HEK293 (cell line): ENCODE measurements around the gene GHRH.

Source experiments
- CTCF ChIA-PET: fragments of 350-600 bp; formaldehyde crosslinking; extraction: SDS; loops from one replicate; lab custom pipeline; 2021; ENCODE audit warnings: antibody characterized with exemption; lab: Yijun Ruan, JAX
- POLR2A ChIA-PET: fragments of 300-600 bp; formaldehyde crosslinking; extraction: SDS; loops from one replicate; lab custom pipeline; 2020; ENCODE audit warnings: antibody characterized with exemption, inconsistent platforms; lab: Yijun Ruan, JAX
- H3K27ac ChIP-seq: fragments of 200-500 bp; sonication (Bioruptor generic); 2 replicates; pipeline ENCODE4 v1.5.1; 2014; ENCODE audit warnings: low read depth, low read length, control low read depth, inconsistent platforms; ENCODE audit errors: extremely low read depth
- H3K36me3 ChIP-seq, 2 experiments: fragments of 200-500 bp in 1 of 2; sonication (Bioruptor generic) in 1 of 2; 1 replicate in 1 of 2; 2 replicates in 1 of 2; pipeline ENCODE4 v1.5.1; 2014 to 2017; ENCODE audit warnings: inconsistent platforms in 2 of 2, low read length in 2 of 2; ENCODE audit not compliant: control insufficient read depth in 2 of 2, insufficient read depth in 1 of 2
- H3K4me1 ChIP-seq: fragments of 200-500 bp; sonication (Bioruptor generic); 2 replicates; pipeline ENCODE4 v1.5.1; 2014; ENCODE audit warnings: mild to moderate bottlenecking, low read length, inconsistent platforms; ENCODE audit not compliant: control insufficient read depth, insufficient read depth
- H3K4me3 ChIP-seq: 2 replicates; pipeline ENCODE4 v1.5.1; 2011; ENCODE audit warnings: low read depth, mild to moderate bottlenecking, control low read depth, low read length, moderate library complexity
- H3K9me3 ChIP-seq: fragments of 200-500 bp; sonication (Bioruptor generic); 2 replicates; pipeline ENCODE4 v1.5.1; 2014; ENCODE audit warnings: low read depth, low read length, inconsistent platforms; ENCODE audit not compliant: control insufficient read depth, insufficient read depth
- FEZF1 ChIP-seq: fragments of 450-650 bp; formaldehyde crosslinking; IDR thresholded peaks from 2 replicates; pipeline ENCODE4 v1.5.1; 2016; ENCODE audit warnings: missing biosample characterization, missing genetic modification characterization
- GLIS2 ChIP-seq: fragments of 450-650 bp; formaldehyde crosslinking; IDR thresholded peaks from 2 replicates; pipeline ENCODE4 v1.5.1; 2016; ENCODE audit warnings: missing biosample characterization, missing genetic modification characterization
- WT1 ChIP-seq: fragments of 450-650 bp; formaldehyde crosslinking; IDR thresholded peaks from 2 replicates; pipeline ENCODE4 v1.5.1; 2016; ENCODE audit warnings: missing biosample characterization, missing genetic modification characterization
- ZBTB20 ChIP-seq: fragments of 450-650 bp; formaldehyde crosslinking; IDR thresholded peaks from 2 replicates; pipeline ENCODE4 v1.5.1; 2016; ENCODE audit warnings: missing biosample characterization, missing genetic modification characterization
- ZBTB48 ChIP-seq: fragments of 450-650 bp; formaldehyde crosslinking; IDR thresholded peaks from 2 replicates; pipeline ENCODE4 v1.5.1; 2016; ENCODE audit warnings: missing biosample characterization, missing genetic modification characterization
- ZBTB8A ChIP-seq: fragments of 450-650 bp; formaldehyde crosslinking; IDR thresholded peaks from 2 replicates; pipeline ENCODE4 v1.5.1; 2016; ENCODE audit warnings: missing biosample characterization, missing genetic modification characterization
- ZEB2 ChIP-seq: fragments of 450-650 bp; formaldehyde crosslinking; IDR thresholded peaks from 2 replicates; pipeline ENCODE4 v1.5.1; 2016; ENCODE audit warnings: missing biosample characterization, missing genetic modification characterization
- ZNF155 ChIP-seq: fragments of 450-650 bp; formaldehyde crosslinking; IDR thresholded peaks from 2 replicates; pipeline ENCODE4 v1.5.1; 2016; ENCODE audit warnings: missing biosample characterization, missing genetic modification characterization
- ZNF16 ChIP-seq: fragments of 450-650 bp; formaldehyde crosslinking; IDR thresholded peaks from 2 replicates; pipeline ENCODE4 v1.5.1; 2016; ENCODE audit warnings: low read depth, missing biosample characterization, missing genetic modification characterization
- ZNF24 ChIP-seq: fragments of 450-650 bp; formaldehyde crosslinking; IDR thresholded peaks from 2 replicates; pipeline ENCODE4 v1.5.1; 2016; ENCODE audit warnings: missing biosample characterization, missing genetic modification characterization
- ZNF530 ChIP-seq: fragments of 450-650 bp; formaldehyde crosslinking; IDR thresholded peaks from 2 replicates; pipeline ENCODE4 v1.5.1; 2016; ENCODE audit warnings: low read depth, missing biosample characterization, missing genetic modification characterization
- ZNF624 ChIP-seq: fragments of 450-650 bp; formaldehyde crosslinking; IDR thresholded peaks from 2 replicates; pipeline ENCODE4 v1.5.1; 2017; ENCODE audit warnings: missing biosample characterization, missing genetic modification characterization
- ZNF677 ChIP-seq: fragments of 450-650 bp; IDR thresholded peaks from 2 replicates; pipeline ENCODE4 v1.5.0; 2018; ENCODE audit warnings: missing biosample characterization, mild to moderate bottlenecking, missing genetic modification characterization, moderate library complexity
- TF ChIP-seq, protein P1 (sequence below): fragments of 450-650 bp; formaldehyde crosslinking; IDR thresholded peaks from 2 replicates; pipeline ENCODE4 v1.5.1; 2016; ENCODE audit warnings: missing biosample characterization, missing genetic modification characterization
- TF ChIP-seq, protein P2 (sequence below): fragments of 450-650 bp; formaldehyde crosslinking; IDR thresholded peaks from 2 replicates; pipeline ENCODE4 v1.5.1; 2017; ENCODE audit warnings: missing biosample characterization, missing genetic modification characterization
- TF ChIP-seq, protein P3 (sequence below): fragments of 450-650 bp; IDR thresholded peaks from 2 replicates; pipeline ENCODE4 v1.5.1; 2018; ENCODE audit warnings: missing biosample characterization, mild to moderate bottlenecking, missing genetic modification characterization
- TF ChIP-seq, protein P4 (sequence below): fragments of 450-650 bp; formaldehyde crosslinking; IDR thresholded peaks from 2 replicates; pipeline ENCODE4 v1.5.1; 2017; ENCODE audit warnings: missing biosample characterization, missing genetic modification characterization
- TF ChIP-seq, protein P5 (sequence below): fragments of 450-650 bp; formaldehyde crosslinking; IDR thresholded peaks from 2 replicates; pipeline ENCODE4 v1.5.1; 2016; ENCODE audit warnings: missing biosample characterization, missing genetic modification characterization
- TF ChIP-seq, protein P6 (sequence below): fragments of 450-650 bp; IDR thresholded peaks from 2 replicates; pipeline ENCODE4 v1.5.1; 2018; ENCODE audit warnings: missing biosample characterization, missing genetic modification characterization

Gene GHRH

DNA sequence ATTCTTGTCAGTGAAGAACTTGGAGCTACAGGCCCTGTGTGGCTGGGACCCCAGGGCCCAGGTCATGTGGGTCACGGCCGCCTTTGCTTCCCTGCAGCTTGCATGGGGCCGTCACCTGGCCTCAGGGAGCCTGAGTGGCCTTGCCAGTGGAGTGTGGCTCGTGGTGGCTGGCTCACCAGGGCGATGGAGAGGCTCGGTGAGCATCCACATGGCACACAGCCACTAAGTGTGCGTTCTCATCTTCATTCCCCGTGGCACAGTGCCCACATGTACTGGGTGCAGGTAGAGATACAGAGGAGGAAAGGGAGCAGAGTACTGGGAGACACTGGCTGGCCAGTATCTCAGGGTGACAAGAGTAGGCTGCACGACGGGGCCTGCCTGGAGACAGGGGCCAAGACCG lies 49.3 kb upstream of the GHRH start (continued):
- no peak for TF ChIP-seq ZBTB8A (tag by site-specific recombination)
- TF ChIP-seq, protein P1, sequence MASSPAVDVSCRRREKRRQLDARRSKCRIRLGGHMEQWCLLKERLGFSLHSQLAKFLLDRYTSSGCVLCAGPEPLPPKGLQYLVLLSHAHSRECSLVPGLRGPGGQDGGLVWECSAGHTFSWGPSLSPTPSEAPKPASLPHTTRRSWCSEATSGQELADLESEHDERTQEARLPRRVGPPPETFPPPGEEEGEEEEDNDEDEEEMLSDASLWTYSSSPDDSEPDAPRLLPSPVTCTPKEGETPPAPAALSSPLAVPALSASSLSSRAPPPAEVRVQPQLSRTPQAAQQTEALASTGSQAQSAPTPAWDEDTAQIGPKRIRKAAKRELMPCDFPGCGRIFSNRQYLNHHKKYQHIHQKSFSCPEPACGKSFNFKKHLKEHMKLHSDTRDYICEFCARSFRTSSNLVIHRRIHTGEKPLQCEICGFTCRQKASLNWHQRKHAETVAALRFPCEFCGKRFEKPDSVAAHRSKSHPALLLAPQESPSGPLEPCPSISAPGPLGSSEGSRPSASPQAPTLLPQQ: no peak
- no peak for TF ChIP-seq FEZF1 (tag by site-specific recombination)

DNA sequence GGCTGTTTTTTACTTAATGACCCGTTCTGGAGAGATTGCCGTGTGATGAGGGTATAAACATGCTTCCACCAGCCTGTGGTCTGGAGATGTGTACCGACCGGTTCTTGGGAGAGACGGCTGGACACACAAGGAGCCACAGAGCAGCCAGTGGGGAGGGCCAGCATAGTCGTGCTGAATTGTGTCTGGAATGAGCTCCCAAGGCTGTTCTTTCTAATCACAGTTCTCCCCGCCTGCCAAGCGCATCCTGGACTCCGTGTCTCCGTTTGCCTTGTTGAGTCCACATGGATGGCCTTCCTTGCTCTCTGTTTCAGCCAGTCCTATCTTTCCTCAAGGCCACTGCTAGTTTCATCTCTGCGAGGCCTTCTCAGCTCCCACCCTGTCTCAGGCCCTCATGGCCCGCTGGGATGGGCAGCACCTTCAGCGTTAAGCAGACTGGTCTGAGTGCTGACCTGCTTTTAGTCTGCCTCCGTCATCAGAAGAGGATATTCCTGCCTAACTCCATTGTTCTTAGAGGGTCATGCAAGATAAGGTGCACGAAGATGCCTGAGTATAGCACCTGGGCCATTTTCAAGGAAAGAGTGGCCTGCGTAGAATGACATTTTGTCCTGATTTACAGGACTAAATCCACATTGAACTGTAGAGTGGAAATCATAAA lies 48.4 kb upstream of the GHRH start:
- no peak overlapping the region for H3K4me3 ChIP-seq
- H3K36me3 ChIP-seq: peaks cover 0 to 41% of the 10 kb centered on the region in 2 experiments; a peak in 2 of 3 replicates
- no peak for TF ChIP-seq ZNF24 (tag by site-specific recombination)
- TF ChIP-seq, protein P2, sequence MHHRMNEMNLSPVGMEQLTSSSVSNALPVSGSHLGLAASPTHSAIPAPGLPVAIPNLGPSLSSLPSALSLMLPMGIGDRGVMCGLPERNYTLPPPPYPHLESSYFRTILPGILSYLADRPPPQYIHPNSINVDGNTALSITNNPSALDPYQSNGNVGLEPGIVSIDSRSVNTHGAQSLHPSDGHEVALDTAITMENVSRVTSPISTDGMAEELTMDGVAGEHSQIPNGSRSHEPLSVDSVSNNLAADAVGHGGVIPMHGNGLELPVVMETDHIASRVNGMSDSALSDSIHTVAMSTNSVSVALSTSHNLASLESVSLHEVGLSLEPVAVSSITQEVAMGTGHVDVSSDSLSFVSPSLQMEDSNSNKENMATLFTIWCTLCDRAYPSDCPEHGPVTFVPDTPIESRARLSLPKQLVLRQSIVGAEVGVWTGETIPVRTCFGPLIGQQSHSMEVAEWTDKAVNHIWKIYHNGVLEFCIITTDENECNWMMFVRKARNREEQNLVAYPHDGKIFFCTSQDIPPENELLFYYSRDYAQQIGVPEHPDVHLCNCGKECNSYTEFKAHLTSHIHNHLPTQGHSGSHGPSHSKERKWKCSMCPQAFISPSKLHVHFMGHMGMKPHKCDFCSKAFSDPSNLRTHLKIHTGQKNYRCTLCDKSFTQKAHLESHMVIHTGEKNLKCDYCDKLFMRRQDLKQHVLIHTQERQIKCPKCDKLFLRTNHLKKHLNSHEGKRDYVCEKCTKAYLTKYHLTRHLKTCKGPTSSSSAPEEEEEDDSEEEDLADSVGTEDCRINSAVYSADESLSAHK (tag by site-specific recombination): no peak
- TF ChIP-seq ZEB2 (tag by site-specific recombination): no peak
- TF ChIP-seq, protein P3, sequence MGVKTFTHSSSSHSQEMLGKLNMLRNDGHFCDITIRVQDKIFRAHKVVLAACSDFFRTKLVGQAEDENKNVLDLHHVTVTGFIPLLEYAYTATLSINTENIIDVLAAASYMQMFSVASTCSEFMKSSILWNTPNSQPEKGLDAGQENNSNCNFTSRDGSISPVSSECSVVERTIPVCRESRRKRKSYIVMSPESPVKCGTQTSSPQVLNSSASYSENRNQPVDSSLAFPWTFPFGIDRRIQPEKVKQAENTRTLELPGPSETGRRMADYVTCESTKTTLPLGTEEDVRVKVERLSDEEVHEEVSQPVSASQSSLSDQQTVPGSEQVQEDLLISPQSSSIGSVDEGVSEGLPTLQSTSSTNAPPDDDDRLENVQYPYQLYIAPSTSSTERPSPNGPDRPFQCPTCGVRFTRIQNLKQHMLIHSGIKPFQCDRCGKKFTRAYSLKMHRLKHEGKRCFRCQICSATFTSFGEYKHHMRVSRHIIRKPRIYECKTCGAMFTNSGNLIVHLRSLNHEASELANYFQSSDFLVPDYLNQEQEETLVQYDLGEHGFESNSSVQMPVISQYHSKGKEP (tag by site-specific recombination): no peak
- no peak for TF ChIP-seq WT1 (tag by site-specific recombination)
- no peak for TF ChIP-seq ZNF530 (tag by site-specific recombination)
- H3K4me1 ChIP-seq: peaks cover 4% of the 10 kb centered on the region; the same call in 1 of the 2 replicates
- H3K27ac ChIP-seq: no peak overlapping the region
- POLR2A ChIA-PET: interaction anchor here (0.5 kb wide), 1 partner anchor 15 kb away, joined by 6 read pairs; no protein-coding TSS in a partner anchor
- H3K9me3 ChIP-seq: no peaks in the 10 kb centered on the region
- CTCF ChIA-PET: no interaction called here

DNA sequence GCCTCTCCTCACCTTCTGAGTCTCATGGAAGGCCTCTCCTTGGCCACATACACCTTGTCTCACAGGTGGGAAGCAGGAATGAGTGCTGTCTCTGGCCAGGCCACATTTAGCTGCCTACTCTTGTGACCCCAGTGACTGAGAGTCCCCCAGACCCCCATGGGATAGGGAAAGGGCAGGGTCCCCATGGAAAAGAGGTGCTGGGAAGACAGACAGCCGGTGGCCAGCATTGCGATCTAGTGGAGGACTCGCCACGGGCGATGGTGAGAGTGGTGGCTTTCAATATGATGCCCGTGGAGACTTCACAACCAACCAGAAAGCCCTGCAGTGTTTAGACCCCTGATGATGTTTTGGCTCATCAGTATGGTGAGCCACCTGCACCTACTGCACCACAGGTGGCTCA lies 47.7 kb upstream of the GHRH start:
- no peak overlapping the region for H3K4me3 ChIP-seq
- H3K4me1 ChIP-seq: peaks cover 4% of the 10 kb centered on the region; the same call in 1 of the 2 replicates
- POLR2A ChIA-PET: no interaction called here
- peaks cover 0 to 48% of the 10 kb centered on the region in 2 experiments; a peak in 2 of 3 replicates for H3K36me3 ChIP-seq
- no peak overlapping the region for H3K27ac ChIP-seq
- CTCF ChIA-PET: no interaction called here
- H3K9me3 ChIP-seq: no peaks in the 10 kb centered on the region
- TF ChIP-seq ZNF624 (tag by site-specific recombination) (no peak), GLIS2 (tag by site-specific recombination) (no peak), ZBTB8A (tag by site-specific recombination) (no peak), ZBTB48 (no peak), ZNF155 (tag by site-specific recombination) (no peak), ZNF16 (no peak), ZBTB20 (no peak), ZNF677 (tag by site-specific recombination) (no peak)
- TF ChIP-seq, protein P4, sequence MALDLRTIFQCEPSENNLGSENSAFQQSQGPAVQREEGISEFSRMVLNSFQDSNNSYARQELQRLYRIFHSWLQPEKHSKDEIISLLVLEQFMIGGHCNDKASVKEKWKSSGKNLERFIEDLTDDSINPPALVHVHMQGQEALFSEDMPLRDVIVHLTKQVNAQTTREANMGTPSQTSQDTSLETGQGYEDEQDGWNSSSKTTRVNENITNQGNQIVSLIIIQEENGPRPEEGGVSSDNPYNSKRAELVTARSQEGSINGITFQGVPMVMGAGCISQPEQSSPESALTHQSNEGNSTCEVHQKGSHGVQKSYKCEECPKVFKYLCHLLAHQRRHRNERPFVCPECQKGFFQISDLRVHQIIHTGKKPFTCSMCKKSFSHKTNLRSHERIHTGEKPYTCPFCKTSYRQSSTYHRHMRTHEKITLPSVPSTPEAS (tag by site-specific recombination): no peak
- TF ChIP-seq, protein P5, sequence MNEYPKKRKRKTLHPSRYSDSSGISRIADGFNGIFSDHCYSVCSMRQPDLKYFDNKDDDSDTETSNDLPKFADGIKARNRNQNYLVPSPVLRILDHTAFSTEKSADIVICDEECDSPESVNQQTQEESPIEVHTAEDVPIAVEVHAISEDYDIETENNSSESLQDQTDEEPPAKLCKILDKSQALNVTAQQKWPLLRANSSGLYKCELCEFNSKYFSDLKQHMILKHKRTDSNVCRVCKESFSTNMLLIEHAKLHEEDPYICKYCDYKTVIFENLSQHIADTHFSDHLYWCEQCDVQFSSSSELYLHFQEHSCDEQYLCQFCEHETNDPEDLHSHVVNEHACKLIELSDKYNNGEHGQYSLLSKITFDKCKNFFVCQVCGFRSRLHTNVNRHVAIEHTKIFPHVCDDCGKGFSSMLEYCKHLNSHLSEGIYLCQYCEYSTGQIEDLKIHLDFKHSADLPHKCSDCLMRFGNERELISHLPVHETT: no peak
- TF ChIP-seq, protein P6, sequence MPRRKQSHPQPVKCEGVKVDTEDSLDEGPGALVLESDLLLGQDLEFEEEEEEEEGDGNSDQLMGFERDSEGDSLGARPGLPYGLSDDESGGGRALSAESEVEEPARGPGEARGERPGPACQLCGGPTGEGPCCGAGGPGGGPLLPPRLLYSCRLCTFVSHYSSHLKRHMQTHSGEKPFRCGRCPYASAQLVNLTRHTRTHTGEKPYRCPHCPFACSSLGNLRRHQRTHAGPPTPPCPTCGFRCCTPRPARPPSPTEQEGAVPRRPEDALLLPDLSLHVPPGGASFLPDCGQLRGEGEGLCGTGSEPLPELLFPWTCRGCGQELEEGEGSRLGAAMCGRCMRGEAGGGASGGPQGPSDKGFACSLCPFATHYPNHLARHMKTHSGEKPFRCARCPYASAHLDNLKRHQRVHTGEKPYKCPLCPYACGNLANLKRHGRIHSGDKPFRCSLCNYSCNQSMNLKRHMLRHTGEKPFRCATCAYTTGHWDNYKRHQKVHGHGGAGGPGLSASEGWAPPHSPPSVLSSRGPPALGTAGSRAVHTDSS: no peak
- TF ChIP-seq, protein P2 (tag by site-specific recombination): no peak
